ENCODE results near the gene ERCC6L.
"Not testable (repeated sequence)": the region's sequence is repeated elsewhere in the genome, so short reads cannot be mapped to it uniquely, and the experiment has no call there.

Gene ERCC6L

DNA sequence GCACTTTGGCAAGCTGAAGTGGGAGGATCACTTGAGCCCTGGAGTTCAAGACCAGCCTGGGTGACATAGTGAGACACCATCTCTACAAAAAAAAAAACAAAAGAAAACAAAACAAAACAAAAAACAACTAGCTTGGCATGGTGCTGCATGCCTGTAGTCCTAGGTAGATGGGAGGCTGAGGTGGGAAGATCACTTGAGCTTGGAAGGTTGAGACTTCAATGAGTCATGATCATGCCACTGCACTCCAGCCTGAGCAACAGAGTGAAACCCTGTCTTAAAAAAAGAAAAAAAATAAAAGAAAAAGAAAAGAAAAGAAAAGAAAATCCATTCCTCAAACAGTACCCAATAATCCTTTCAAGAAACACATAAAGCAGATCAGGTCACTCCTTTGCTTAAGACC lies 14.9 kb upstream of the ERCC6L start:
- DNase-seq (ENCODE audit: low read depth in 2 of 2), result no peak

DNA sequence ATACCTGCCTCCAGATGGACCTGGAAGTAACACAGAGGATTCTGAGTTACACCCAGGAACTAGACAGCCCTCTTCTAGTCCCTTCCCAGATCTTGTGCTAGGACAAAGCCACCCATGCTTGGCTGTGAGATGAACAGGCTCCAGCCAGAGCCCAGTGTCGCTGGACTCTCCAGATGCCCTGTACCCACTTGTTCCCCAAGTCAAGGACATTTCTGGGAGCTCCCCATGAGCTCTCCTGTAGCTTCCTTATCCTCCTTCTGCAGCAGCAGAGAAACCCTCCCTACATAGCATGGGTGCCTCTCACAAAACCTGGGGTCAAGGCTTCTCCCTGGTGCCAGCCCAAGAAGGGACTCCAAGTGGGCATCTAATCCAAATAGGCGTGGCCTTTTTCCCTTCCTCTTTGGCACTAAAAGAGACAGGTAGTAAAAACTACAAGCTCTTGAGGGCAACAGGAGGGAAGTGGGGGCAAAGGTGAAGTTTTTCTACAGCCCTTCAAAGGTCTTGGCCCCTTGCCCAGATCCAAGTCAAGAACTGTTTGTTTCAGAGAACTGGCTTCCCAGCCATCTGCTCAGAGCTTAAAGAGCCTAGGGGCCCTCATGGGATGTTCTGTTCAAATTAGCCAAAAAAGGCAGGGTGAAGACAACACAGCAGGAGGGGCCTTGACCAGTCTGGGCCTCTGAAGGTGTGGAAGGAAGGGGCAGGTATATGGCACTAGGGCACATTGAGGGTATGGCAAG lies 8.5 kb upstream of the ERCC6L start:
- no peak for DNase-seq (ENCODE audit: low read depth in 2 of 2)

GRCh38 chrX:72245461-72246089 lies 6.7 kb upstream of the ERCC6L start:
- no peak for DNase-seq (ENCODE audit: low read depth in 2 of 2)

DNA sequence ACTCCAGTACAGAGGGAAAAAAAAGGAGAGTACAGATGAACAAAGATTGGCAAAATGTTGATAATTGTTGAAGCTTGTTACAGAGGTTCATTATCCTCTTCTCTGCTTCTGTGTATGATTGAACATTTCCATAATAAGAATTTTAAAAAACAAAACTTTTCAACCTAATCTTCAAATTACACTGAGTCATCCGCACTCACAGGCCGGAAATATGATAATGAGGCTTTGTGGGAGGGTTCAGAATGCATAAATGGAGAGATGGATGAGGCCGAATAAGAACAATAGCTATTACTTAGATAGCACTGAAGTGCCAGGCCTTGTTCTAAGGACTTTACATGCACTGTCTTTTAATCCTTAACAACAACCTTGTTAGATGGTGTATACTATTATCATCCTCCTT lies 4.6 kb upstream of the ERCC6L start:
- DNase-seq (ENCODE audit: low read depth in 2 of 2), result no peak

- no peak for DNase-seq (ENCODE audit: low read depth in 2 of 2)
Measured at GRCh38 chrX:72240976-72241375, 2.1 kb upstream of the ERCC6L start.

DNA sequence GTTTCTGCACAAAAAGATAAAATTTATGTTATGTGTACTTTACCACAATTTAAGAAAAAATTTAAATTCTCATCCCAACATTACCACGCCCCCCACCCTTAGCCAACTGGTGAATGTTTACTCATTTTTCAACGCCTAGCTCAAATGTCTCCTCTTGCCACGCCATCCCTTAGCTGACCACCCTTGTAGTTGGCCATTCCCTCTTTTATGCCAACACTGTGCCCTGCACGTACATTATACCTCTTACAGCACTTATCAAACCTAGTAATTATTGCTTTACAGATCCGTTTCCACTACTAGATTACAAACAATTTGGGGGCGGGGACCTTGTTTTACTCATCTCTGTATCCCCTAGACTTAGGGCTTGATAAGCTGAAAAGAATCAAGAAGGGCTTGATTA lies 644 bp downstream of the ERCC6L start:
- no peak for DNase-seq (ENCODE audit: low read depth in 2 of 2)

DNA sequence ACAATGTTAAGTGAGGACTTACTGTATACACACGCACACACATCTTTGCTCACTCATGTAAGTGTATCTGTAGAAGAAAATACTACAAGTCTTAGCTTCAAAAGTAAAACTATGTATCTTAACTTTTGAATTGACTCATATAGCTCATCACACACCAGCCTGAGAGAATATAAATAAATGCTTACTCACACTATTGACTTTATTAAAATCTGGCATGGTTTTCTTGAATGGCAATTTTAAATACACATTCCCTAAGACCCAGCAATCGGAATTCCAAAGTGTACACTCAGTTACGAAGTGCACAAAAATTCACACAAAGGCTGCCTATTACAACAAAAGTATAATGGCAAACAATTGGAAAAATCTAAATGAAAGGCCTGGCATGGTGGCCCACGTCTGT lies 2.0 kb downstream of the ERCC6L start:
- DNase-seq (ENCODE audit: low read depth in 2 of 2), result no peak

DNA sequence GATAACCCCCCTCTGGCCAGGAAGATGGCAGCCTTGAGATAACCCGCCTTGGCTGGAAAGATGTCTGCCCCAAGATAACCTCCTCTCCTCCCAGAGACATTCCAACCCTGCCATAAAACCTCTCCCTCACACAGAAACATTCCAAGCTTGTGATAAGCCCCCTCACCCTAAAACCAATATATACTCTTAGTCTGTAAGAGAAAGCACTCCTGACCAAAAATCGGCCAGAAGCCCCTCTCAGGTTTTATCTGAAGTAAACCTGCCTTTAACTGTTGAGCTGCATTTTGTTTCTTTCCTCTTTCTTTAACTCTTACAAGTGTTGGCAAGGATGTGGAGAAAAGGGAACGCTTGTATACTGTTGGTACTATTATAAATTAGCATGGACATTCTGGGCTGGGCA lies 8.5 kb downstream of the ERCC6L start:
- DNase-seq (ENCODE audit: low read depth in 2 of 2), result no peak

DNA sequence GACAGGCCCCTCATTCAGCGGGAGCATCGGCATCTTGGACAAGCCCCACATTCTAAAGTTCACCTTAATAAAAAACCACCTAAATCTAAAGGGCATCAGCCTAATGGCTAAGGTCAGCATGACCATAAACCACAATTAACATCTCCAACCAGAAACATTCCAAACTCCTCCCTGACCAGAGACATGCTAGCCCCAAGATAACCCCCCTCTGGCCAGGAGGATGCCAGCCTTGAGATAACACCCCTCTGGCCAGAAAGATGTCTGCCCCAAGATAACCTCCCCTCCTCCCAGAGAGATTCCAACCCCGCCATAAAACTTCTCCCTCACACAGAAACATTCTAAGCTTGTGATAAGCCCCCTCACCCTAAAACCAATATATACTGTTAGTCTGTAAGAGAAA lies 18.5 kb downstream of the ERCC6L start:
- not testable (repeated sequence) for DNase-seq (ENCODE audit: low read depth in 2 of 2)

GRCh38 chrX:72216973-72217372 lies 21.9 kb downstream of the ERCC6L start:
- DNase-seq (ENCODE audit: low read depth in 2 of 2), result no peak

DNA sequence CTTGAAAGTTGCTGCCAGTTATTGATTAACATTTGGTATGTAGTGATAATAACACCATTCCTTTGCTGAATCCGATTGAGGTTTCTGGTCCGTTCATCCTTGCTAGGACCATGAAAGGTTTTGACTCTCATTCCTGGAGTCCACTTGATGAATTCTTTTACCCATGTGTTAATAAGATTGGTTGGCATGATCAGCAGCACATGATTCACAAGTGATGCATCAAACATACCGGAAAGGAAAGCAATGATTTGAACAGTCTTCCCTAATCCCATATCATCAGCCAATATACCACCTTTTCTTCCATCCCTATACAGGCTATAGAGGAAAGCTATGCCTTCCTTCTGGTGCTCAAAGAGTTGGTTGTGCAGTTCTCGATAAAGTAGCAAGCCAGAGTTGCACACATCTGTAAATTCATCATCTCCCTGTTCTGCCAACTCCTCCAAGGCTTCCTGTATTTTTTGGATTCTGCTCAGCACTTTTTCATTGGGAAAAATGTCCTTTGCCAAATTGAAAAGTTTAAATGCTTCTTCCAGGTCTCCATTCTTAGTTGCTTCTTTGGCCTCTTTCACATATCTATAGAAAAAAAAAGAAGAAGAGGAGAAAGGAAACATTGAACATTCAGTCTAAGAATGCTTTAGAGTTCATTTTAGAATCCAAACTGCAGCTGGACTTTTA lies 30.6 kb downstream of the ERCC6L start:
- no peak for DNase-seq (ENCODE audit: low read depth in 2 of 2)

DNA sequence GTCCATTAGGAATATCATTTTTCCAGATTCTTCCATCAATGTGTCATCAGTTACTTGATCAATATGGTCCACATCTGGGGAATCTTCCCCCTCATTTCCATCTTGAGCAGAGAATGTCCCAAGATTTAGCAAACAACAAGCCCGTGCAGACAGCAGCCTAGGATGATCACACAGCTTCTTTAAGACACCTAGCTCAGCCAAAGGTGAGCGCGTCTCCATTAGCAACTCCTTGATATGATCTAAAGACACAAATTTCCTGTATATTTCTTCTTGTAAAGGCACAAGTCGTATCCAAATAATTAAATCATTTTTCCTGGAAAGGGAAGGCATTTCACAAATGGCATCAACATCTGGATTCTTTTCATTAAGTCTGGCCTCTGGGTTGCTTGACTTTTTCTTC lies 31.5 kb downstream of the ERCC6L start:
- DNase-seq (ENCODE audit: low read depth in 2 of 2), result no peak

DNA sequence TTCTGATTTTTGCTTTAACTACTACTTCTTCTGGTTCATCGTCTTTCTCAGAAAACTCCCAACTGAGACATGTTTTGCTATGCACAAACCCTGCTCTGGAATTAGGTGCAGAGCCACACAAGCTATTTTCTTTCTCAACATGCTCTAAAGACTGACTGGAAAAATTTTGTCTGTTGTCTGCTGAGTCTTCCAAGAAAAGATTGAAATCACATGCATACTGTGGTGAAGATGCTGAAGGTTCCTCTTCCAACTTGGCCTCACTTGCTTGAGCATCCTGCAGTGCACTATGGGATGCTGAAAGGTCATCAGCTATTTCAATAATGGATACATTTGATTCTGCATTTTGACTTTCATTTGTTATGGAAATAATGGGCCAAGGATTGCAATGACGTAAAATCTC lies 33.1 kb downstream of the ERCC6L start:
- no peak for DNase-seq (ENCODE audit: low read depth in 2 of 2)

- no peak for DNase-seq (ENCODE audit: low read depth in 2 of 2)
Measured at GRCh38 chrX:72203421-72203820, 35.4 kb downstream of the ERCC6L start.

DNA sequence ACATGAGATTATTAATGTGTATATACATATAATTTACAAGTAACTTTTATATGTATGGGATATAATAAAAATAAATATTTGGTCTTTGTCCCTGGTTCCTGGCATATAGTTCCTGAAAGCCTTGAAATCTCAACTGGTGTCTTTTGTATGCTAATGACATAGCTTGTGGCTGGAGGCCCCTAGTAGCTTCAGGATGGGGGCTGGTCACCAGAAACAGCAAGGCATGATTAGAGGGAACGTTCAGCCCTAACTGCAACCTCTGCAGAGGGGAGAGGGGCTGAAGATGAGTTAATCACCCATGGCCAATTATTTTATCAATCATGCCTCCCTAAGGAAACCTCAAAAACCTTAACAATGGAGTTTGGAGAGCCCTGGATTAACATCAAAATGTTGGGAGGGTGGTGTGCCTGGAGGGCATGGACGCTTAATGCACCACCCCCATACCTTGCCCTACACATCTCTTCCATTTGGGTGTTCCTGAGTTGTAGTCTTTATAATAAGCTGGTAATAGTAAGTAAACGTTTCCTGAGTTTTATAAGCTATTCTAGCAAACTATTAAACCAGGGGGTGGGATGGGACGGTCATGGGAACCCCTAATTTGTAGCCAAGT lies 35.9 kb downstream of the ERCC6L start:
- no peak for DNase-seq (ENCODE audit: low read depth in 2 of 2)

DNA sequence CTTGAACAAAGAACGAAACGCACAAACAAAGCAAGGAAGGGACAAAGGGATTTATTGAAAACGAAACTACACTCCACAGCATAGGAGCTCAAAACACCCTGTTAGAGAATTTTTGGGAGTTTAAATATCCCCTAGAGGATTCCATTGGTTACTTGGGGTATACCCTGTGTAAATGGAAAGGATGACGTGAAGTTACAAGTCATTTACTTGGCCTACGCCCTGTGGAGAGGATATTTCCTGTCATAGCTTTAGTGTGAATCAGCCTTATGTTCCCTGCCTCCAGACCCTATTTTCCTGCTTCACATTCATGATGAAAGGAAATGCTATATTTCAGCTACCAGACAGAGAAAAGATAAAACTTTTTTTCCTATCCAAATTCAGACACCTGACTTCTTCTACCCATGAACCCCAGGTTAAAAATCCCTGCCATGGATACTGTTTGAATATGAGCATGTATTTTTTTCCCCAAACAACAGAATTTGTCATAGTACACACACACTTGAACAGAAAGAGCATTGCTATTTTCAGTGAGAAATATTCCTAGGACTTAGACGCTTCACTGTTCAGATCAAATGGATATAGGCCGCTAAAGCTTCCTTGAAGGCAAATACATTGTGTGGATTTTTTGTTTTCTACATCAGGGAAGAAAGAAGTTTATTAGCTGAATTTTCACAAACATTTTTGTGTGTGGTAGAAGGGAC lies 36.8 kb downstream of the ERCC6L start:
- no peak for DNase-seq (ENCODE audit: low read depth in 2 of 2)

DNA sequence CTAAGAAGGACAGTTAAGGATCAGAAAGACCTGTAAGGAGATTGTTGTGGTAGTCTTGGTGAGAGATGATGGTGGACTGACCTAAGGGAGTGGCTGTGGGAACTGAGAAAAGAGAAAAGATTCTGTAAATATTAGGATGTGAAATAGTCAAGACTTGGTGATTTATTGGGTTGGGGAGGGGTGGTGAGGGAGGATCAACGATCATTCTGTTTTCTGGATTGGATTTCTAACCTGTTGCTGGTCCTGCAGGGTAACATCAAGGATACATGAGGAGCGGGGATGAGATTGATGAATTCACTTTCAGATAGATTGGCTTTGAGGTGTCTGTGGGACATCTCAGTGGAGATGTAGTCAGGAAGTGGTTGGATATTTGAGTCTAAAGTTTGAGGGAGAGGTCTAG lies 55.9 kb downstream of the ERCC6L start:
- no peak for DNase-seq (ENCODE audit: low read depth in 2 of 2)

DNA sequence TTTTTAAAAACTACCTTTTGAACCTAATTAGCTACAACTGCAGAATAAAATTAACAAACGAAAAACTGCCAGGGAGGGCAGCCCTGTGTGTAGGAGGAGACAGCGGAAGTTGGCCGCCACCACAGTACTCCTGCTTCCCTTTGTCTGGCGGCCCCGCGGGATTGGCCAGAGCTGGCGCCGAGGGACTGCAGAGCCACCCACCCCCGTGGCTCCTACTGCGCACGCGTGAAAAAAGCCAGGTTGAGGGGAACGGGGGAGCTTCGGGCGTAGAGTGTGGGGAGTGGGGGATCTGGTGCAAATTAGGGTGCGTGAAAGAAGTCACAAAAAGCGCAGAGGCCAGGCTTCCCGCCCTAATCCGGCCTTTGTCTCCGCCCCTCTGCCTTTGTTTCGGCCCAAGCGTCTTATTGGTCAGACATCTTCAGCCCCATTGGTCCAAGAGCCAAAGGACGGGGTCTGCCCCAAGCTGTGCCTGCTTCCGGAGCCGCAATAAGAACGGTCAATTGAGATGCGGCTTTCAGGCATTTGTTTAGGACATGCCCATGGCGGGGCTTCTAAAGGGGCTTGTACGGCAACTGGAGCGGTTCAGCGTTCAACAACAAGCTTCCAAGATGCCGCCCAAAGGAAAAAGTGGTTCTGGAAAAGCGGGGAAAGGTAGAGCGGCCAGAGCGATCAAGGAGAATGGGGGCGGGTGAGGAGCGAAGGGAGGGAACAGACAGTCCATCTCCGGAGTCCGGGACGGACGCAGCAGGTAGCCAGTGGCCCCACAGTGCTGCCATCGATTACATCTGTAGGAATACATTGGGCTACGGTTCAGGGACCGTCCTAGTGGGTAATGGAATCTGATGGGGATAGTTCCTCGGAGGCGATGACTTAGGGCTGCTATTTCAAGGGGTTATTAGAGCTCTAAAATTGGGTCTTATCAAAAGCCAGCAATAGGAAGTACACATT lies 57.4 kb downstream of the ERCC6L start, which contains the start of gene PIN4:
PIN4 (plus strand) TSS at position 580 of the 948 bp plus-strand sequence; CDS start at position 609, 29 bp downstream.
- peak; percentile 48 to 51 for DNase-seq (ENCODE audit: low read depth in 2 of 2)

- no peak for DNase-seq (ENCODE audit: low read depth in 2 of 2)
Measured at GRCh38 chrX:72180539-72180938, 58.3 kb downstream of the ERCC6L start.

DNA sequence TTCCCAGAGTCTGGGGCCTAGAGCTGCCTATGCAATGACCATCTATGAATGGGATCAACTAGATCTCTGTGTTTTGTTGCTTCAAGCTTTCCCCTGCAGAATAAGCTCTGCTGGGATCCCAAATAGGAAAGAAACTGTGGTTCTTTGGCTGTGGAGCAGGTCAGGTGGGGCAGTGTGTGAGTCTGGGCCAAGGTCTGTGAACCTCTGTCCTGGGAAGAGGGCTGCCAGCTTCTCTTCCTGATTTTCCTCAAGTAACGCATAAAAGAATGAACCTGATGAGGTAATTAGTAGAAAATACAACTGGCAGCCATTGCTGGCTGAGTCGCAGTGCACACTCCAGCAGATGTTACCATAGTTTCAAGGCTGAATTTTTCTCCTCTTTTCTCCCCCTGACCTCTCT lies 61.8 kb downstream of the ERCC6L start:
- DNase-seq (ENCODE audit: low read depth in 2 of 2), result no peak

DNA sequence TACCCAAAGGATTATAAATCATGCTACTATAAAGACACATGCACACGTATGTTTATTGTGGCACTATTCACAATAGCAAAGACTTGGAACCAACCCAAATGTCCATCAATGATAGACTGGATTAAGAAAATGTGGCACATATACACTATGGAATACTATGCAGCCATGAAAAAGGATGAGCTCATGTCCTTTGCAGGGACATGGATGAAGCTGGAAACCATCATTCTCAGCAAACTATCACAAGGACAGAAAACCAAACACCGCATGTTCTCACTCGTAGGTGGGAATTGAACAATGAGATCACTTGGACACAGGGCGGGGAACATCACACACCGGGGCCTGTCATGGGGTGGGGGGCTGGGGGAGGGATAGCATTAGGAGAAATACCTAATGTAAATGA lies 62.5 kb downstream of the ERCC6L start:
- DNase-seq (ENCODE audit: low read depth in 2 of 2), result not testable (repeated sequence)

Measured in stimulated activated CD4-positive, alpha-beta T cell treated with anti-CD3 and anti-CD28 coated beads, Interleukin-1b, Interleukin-23, amount 100 ng/mL, for 1 hour (primary cell).